HG02571 (cell line): Measurements from ENCODE around the gene NTNG2.
A peak's percentile ranks its signal among the peaks of the same experiment; 100 is the strongest.

Experiments used
- ATAC-seq: cut with Tn5 transposase; IDR thresholded peaks from one replicate; pipeline ENCODE4 v1.9.1; 2021; ENCODE audit warnings: mild to moderate bottlenecking, moderate library complexity; ENCODE audit not compliant: unreplicated experiment

Gene NTNG2

DNA sequence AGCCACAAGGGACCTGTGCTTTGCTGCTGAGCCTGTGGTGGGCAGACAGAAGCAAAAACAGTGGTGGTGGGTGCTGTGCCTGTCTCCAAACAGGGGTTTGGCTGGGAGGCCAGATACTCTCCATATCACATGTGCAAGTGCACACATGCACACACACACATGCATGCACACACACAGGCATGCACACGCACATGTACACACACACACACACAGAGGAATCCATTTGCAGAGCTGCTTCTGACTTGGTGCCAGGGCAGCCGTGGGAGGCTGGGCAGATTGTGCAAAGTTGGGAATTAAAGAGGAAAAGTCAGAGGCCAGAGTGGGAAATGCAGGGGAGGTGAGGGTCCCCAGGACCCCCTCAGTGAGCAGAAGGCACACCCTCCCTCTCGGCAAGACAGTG, 71.3 kb downstream of the NTNG2 start:
- ATAC-seq = no peak

DNA sequence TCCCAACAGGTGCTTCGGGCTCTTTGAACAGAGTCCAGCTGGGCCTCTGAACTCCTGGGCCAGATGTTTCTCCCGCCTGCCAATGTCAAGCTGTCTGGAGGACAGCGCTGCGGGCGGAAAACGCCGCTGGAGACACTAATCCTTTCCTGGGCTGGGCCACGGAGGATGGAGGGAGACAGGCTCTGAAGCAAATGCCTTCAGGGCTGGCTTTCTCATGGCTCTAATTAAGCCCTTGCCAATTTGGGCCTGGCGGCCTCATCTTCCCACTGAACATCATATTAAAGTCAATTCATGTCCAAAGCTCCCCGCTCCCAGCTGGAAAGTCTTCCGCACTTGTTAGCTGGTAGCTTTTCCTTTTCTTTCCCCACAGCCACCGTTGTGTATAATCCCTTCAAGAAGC, 72.7 kb downstream of the NTNG2 start:
- no peak for ATAC-seq

DNA sequence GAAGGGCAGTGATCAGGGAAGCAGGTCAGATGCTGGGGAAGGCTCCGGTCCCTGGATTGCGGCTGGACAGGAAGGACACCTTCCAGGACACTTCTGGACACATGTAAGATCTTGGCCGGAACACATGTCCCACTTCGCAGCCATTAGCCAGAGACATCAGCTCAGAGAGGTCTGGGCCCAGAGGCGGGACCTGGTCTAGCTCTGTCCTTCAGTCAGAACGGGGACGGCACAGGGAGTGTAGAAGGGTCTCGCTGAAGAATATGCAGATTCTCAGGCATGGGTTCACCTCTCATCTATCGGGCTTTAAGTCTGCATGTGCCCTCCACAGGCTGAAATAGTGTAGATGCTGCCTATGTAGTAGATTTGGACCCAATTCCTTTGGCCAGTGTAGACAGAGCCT, 73.3 kb downstream of the NTNG2 start:
- ATAC-seq = no peak

DNA sequence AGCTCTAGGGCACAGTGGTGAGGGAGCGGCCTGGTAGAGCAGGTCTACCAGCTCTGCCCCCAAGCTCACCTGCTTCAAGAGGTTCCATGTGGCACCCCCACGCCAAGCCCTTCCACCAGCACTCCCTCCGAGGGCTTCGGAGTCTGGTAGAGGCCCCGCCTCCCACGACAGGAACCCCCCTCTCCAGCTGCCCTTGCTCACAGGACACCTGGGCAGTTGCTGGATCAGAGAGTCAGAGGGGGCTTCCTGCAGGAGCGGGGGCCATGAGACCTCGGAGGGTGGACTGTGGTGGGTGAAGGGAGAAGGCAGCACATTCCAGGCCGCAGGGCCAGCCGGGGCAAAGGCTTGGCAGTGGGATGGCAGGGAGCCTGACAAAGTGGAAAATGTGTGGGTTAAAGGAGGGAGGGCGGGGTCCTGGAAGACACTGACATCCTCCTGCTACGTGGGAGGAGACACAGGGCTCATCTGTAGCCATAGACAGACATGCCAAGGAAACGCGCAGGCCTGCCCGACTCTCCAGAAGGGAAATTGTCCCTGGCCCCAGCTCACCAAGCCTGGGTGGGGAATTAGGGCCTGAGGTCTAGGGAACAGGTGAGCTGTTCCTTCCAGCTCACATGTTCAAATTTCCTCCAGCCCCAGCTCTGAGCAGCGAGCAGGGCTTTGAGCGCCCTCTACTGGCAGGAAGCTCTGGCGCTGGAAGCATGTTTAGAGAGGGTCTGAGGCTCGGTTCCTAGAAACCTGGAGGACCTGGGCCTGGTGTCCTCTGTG, 74.2 kb downstream of the NTNG2 start:
- no peak for ATAC-seq

DNA sequence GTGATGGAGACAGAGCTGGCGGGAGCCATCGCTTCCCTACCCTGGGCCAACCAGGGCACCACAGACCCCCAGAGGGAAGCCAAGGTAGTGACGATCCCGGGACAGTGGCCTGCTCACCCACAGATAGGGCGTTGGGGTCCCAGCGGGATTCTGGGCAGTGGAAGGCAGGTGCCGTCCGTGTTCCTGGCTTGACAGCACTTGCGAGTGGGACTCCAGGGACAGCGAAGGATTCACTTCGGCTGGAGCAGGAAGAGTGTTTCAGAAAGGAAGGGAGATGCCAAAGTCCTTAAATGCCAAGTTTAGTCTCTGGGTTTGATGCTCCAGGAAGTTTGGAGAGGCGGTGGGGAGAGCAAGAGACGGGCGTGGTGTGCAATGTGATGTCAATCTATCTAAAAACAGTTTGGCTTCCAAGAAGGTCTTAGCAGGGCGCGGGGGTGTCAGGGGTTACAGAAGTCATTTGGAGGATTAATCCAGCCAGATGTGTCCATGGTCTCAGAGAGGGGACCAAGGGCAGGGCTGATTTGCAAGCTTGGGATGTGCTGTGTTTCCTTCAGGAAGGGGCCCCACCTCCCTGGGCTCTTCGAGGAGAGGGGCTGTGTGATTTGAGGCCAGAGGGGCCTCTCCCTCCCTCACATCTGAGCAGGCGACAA, 74.9 kb downstream of the NTNG2 start:
- no peak for ATAC-seq

DNA sequence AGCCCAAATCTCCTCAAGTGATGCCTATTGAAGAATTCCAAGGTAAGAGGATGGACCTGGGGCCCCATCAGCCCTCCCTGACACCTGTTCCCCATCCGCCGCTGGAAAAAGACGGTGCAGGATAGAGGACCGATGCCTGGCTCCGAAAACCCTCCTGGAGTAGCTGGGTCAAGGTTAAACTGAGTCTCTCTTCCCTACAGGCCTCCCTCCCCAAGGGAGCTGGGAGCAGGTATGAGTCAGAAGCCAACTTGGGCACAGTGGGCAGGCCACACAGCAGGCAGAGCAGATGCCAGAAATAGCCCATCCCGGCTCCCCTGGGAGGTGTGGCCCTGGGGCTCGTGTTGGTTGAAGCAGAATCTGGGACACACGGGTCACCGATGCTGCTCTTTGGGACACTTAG, 75.6 kb downstream of the NTNG2 start:
- no peak for ATAC-seq

DNA sequence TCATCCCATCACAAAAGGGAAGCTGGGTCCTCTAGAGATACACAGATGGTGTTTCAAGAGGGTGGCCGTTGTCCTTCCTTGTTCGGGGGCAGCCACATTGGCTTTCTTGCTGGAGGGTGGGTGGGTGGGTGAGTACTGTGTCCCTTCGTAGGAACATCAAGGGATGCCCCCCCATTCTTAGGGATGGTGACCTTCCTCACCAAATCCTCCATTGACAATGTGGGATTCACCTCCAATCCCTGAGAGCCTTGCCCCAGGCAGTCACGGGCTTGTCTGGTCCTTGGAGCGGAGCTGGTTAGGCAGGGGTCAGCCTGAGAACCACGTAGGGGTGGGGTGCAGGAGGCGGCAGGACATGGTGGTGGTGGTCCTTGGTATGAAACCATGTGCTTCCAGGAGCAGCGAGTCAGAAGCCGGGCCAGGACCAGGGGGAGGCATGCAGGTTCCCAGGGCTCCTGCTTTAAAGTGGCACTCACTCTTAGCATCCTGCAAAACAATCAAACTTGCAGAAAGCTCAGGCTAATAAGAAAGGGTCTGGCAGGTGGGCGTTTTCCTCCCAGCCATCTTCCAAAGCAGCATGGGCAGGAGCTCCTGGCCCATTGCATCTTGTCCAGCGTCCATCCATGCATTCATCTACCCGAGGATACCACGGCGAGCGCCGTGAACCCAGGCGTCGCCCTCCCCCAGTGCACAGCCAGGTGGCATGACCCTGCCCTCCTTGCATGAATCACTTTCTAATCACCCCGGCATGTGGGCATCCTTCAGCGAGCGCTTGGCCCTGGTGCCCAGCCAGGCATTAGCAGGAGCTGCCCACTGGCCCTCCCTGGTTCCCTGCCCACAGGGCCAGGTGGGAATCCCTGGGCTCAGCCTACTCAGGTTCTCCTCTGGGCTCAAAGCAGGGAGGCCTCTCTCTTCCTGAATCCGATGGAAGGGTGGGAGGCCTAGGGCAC, 76.4 kb downstream of the NTNG2 start:
- ATAC-seq = no peak

DNA sequence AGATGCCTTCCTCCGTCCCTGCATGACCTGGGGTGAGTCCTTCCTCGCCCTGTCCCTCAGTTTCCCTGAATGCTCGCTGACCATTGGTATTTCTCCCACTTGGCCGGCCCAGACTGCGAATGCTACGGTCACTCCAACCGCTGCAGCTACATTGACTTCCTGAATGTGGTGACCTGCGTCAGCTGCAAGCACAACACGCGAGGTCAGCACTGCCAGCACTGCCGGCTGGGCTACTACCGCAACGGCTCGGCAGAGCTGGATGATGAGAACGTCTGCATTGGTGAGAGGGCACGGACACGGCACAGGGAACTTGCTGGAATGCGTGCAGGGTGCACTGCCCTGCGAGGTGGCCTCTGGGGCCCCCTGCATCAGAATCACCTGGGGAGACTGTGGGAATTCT, 77.1 kb downstream of the NTNG2 start:
- ATAC-seq = no peak

DNA sequence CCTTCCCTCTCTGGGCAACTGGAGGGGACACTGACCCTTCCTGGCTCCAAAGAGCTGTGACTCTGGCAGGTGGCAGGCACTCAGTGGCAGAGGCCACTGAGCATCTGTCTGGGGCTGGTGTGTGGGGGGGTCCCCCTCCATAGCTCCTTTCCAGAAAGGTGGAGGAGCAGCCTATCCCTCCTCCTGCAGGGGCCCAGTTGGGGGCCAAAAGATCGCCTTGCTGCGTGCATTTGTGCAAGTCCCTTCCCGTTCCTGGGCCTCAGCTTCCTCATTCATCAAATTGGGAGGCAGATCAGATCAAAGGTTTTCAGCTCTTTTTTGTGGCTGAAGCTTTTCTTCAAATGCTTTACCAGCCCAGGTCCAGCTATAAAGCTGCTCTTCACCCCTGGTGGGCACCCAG, 77.7 kb downstream of the NTNG2 start:
- ATAC-seq = no peak

DNA sequence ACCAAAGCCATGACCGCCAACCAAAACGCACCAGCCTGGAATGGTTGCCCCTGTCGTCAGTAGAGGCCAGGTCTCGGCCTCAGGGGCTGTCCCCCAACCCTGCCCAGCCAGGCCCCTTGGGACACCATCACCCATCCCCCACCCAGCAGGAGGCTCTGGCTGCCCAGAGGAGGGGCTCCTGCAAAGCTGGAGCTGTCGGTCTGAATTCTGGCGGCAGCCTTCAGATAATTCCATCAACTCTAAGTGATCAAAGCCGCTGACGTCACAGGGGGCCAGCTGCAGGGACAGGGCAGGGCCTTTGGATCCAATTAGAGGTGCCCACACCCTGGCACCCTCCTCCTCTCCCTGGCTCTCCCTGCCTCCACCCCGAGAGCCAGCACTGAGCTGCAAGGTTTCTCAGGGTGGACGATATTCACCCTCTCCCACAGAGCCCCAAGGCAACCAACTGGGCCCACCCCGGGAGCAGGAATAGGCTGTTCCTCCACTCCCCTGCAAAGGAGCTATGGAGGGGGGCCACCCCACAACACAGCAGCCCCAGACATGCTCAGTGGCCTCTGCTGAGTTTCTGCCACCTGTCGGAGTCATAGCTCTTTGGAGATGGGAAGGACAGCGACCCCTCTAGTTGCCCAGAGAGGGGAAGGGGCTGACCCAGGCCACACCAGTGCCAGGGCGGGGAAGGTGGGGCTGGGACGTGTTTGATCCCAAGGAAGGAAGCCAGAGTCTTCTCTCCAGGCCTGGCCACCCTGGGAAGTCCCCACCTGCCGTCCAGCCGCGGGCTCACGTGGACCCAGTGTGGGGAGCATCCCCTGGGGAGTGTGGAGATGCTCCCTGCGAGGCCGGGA, 78.4 kb downstream of the NTNG2 start:
- no peak for ATAC-seq

DNA sequence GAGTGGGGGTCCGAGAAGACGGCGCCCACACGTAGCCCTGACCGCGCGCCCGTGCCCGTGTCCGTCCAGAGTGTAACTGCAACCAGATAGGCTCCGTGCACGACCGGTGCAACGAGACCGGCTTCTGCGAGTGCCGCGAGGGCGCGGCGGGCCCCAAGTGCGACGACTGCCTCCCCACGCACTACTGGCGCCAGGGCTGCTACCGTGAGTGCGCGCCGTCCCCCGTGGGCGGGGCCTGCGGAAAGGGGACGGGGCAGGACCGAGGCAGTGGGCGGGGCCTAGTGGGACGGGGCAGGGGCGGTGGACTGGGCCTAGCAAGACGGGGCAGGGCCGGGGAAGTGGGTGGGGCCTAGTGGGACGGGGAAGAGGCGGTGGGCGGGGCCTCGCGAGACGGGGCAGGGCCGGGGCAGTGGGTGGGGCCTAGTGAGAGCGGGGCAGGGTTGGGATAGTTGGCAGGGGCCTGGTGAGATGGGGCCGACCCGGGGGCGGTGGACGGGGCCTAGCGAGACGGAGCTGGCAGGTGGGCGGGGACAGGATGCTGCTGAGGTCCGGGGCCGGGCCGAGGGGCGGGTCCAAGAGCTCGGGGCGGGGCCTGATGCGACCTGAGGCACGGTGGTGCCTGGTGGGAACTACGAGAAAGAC, 79.1 kb downstream of the NTNG2 start:
- peak; percentile 65 for ATAC-seq

DNA sequence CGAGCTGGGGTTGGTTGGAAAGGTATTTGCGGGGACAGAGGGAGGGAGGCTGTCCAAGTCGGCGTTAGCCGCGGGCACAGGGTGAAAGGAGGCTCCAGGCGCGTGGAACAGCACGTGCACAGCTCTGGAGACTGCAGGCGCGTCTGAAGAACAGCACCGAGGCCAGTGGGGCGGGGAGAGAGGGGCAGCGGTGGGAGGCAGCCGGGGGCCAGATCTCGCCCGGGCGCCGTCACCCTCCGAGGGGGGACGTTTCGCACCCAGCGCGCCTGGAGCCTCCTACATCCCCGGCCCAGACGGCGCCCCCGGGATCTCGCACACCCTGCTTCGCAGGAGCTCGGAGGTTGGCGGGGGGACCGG, 79.6 kb downstream of the NTNG2 start:
- ATAC-seq = no peak

DNA sequence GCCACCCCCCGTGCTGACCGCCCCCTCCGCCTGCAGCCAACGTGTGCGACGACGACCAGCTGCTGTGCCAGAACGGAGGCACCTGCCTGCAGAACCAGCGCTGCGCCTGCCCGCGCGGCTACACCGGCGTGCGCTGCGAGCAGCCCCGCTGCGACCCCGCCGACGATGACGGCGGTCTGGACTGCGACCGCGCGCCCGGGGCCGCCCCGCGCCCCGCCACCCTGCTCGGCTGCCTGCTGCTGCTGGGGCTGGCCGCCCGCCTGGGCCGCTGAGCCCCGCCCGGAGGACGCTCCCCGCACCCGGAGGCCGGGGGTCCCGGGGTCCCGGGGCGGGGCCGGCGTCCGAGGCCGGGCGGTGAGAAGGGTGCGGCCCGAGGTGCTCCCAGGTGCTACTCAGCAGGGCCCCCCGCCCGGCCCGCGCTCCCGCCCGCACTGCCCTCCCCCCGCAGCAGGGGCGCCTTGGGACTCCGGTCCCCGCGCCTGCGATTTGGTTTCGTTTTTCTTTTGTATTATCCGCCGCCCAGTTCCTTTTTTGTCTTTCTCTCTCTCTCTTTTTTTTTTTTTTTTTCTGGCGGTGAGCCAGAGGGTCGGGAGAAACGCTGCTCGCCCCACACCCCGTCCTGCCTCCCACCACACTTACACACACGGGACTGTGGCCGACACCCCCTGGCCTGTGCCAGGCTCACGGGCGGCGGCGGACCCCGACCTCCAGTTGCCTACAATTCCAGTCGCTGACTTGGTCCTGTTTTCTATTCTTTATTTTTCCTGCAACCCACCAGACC, 80.2 kb downstream of the NTNG2 start:
- ATAC-seq = no peak

DNA sequence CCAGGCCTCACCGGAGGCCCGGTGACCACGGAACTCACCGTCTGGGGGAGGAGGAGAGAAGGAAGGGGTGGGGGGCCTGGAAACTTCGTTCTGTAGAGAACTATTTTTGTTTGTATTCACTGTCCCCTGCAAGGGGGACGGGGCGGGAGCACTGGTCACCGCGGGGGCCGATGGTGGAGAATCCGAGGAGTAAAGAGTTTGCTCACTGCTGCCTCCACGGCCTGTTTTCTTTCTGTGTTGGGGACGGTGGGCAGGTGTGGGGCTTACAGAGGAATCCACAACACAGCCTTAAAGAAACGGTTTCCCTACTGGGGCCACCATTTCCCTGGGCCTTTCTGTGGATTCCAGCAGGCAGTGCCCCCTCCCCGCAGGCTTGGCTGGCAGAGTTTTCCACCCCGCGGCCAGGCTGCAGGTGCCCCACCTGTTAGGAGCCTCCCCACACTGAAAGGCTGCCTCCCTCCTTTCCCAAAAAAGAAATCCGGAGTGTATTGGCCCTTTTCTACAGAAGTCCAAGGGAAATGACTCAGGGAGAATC, 80.8 kb downstream of the NTNG2 start:
- no peak for ATAC-seq

DNA sequence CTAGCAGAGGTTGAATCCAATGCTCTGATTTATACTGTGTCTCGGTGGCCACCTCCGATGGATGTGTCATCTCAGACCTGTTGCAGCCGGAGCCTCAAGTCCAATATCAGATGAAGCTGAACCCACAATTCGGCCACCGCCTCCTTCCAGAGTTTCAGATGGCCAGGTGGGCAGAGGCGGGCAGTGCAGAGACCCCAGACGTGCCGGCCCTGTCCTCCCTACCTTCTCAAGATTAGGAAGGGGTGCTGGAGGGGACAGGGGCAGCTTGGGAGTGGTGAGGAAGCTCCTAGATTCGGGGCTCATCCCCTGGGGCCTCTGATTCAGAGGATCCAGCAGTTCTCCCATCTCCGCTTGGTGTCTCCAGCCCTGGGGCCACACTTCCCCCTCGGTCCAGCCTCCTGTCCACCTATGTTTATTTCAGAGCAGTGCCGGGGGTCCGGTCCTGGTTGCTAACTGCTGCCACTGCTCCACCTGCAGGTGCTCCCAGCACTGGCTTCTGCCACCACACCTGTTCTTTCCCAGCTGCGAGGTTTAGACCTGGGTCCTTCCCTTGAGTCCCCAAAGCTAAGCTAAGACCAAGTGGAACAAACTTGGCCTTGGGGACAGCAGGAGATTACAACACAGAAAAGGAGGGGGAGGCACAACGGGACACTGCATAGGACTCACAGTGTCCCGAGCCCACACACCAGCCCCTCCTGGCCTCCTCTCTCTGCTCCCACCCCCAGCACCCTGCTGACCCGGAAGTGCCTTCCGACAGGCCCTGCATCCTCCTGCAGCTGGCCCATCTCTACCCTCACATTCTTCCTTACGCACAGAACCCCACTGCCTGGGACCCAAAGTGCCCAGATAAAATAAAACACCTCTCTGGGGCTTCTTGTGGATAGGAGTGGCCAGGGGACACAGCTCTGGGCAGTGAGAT, 81.6 kb downstream of the NTNG2 start:
- no peak for ATAC-seq

DNA sequence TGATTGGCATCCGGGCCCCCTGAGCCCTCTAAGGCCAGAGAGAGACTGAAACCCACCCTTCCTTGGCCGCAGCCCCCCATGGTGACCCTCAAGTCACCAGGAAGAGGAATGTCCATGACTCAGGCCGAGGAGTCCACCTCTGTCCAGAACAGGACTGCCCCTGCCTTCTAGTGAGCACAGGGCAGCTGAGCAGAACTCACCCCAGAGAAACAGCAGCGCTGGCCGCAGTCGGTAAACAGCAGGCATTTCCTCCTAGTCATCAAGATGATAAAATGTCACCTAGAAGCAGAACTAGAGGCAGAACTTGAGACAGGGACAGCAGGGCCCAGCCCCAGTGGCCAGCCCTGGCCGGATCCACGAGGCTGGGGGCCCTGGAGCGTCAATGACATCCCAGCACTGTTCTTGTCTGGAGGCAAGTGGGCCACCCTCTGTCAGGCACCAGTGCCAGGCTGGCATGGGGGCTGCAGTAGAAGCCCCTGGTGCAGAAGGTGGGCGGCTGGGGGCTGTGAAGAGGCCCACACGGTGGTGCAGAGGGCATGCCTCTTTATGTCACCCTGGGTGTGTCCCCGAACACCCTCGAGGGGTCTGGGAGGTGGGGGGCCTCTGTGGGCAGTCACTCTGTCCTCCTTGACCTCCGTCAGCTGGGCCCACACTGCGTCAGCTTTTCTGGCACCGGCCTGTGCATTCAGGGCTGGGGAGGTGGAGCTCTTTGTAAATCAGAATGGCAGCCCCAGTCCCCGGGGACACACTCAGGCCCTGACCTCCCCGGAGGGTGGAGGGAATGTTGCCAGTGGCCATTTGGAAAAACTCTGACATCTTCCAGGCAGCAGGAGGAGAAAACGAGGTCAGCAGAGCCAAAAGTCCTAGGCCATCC, 83.0 kb downstream of the NTNG2 start:
- ATAC-seq = no peak

DNA sequence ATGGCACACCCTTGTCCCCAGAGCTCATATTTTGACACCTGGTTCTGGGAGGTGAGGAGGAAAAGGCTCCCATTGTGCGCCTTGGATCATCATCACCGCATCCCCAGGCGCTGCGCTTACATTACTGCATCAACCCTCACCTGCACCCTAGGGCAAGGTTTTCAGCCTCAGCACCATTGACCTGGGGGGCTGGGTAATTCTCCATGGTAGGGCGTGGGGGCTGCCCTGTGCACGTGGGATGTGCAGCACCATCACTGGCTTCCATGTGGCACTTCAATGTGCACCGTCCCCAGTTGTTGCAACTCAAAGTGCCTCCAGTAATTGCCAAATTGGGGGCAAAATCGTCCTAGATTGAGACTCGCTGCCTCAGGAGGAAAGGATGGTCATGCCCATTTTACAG, 83.6 kb downstream of the NTNG2 start:
- ATAC-seq = no peak
